Breast epithelium (tissue), 3 donors: ENCODE measurements around the gene TRANK1.

Experiments used
- CTCF ChIP-seq, 3 donors: fragments of 450-650 bp; IDR thresholded peaks; one replicate each; pipeline ENCODE4 v1.5.1; 2016 to 2017; ENCODE audit warnings: antibody characterized with exemption in 3 of 3, mild to moderate bottlenecking in 3 of 3, moderate library complexity in 3 of 3
- POLR2A ChIP-seq: fragments of 450-650 bp; IDR thresholded peaks from one replicate; pipeline ENCODE4 v1.6.1; 2016; ENCODE audit warnings: antibody characterized with exemption, mild to moderate bottlenecking, moderate library complexity

- no peak for TF ChIP-seq POLR2A
- no peak for TF ChIP-seq CTCF (IDR thresholded peaks at IDR 0.05)
Measured at GRCh38 chr3:36894914-36895313, 49.9 kb downstream of the TRANK1 start.
